ENCODE measurements around the gene KCTD6. TPM values are rescaled to one million over a fixed set of nuclear protein-coding genes. Genes with fewer than 3 reads are reported as not detected.

KCTD6 gene
- total and polyA plus RNA-seq, 2 experiments from 2014 or later, result 28.3 to 34.6 TPM

DNA sequence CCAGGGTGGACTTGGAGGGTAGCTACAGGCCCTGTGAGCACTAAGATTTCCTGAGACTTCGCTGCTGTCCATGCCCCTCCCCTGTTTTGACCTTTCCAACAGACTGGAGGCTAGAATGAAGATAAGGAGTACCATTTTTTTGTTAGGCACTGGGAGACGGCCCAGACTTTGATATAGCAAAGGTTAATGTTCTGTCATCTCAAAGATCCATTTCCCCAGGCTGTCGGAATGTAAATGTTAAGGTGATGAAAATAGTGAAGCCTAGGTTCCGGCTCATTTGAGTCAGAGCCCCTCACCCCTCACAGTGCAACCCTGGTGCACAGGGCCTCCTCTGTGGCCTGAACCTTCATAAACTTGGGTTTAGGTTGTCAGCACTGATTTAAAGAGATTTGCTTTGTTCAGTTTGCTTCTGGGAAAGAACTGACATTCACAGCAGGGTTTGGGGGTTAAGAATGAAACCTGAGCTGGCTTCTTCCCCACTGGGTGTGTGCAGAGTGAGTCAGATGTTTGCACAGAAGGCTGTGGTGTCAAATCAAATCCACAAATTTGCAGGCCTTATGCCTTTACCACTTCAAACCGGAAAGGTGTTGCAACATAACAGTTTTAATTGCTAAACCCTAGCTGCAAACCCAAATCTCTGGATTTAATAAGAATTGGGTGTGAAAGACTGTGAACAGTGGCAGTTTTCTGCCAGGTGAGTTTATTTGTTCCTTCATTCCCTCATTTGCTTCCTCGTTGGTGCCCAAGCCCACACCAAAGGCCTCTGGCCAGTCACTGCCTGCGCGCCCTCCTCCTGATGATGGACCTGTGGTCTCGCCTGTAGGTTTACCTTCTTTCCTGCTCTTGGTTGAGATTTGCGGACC, 20.6 kb upstream of the KCTD6 start:
- Mint-ChIP-seq H3K4me3 (no peak overlapping the region), H3K27ac (no peak overlapping the region), H3K36me3 (ENCODE audit: low read depth) (no peaks in the 10 kb centered on the region), H3K9me3 (no peaks in the 10 kb centered on the region), H3K27me3 (ENCODE audit: insufficient read depth, low read depth, poor library complexity) (peaks cover 8% of the 10 kb centered on the region), H3K4me1 (peaks cover 19% of the 10 kb centered on the region)
- Histone ChIP-seq H3F3A (replicated peaks; ENCODE audit: low read depth) (no peaks in the 10 kb centered on the region), H4K20me1 (replicated peaks; ENCODE audit: insufficient read depth) (no peaks in the 10 kb centered on the region), H3K36me3 (ENCODE audit: insufficient read depth) (no peaks in the 10 kb centered on the region), H3K4me3 (no peak overlapping the region), H3K79me2 (replicated peaks; ENCODE audit: insufficient read depth) (no peaks in the 10 kb centered on the region), H3K4me1 (ENCODE audit: insufficient read depth) (peaks cover 10% of the 10 kb centered on the region), H3K4me2 (no peak overlapping the region), H3K9me2 (ENCODE audit: insufficient read depth) (no peaks in the 10 kb centered on the region), H2AFZ (peak overlapping the region; percentile 86; the same call in 1 of the 2 replicates), H3K27ac (ENCODE audit: low read depth) (no peak overlapping the region), H3K27me3 (ENCODE audit: insufficient read depth) (no peaks in the 10 kb centered on the region)
- DNase-seq (ENCODE audit: low spot score) (no peak), ATAC-seq (peak; percentile 48)
- TF ChIP-seq, protein P1, sequence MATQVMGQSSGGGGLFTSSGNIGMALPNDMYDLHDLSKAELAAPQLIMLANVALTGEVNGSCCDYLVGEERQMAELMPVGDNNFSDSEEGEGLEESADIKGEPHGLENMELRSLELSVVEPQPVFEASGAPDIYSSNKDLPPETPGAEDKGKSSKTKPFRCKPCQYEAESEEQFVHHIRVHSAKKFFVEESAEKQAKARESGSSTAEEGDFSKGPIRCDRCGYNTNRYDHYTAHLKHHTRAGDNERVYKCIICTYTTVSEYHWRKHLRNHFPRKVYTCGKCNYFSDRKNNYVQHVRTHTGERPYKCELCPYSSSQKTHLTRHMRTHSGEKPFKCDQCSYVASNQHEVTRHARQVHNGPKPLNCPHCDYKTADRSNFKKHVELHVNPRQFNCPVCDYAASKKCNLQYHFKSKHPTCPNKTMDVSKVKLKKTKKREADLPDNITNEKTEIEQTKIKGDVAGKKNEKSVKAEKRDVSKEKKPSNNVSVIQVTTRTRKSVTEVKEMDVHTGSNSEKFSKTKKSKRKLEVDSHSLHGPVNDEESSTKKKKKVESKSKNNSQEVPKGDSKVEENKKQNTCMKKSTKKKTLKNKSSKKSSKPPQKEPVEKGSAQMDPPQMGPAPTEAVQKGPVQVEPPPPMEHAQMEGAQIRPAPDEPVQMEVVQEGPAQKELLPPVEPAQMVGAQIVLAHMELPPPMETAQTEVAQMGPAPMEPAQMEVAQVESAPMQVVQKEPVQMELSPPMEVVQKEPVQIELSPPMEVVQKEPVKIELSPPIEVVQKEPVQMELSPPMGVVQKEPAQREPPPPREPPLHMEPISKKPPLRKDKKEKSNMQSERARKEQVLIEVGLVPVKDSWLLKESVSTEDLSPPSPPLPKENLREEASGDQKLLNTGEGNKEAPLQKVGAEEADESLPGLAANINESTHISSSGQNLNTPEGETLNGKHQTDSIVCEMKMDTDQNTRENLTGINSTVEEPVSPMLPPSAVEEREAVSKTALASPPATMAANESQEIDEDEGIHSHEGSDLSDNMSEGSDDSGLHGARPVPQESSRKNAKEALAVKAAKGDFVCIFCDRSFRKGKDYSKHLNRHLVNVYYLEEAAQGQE (IDR thresholded peaks at IDR 0.05; ENCODE audit: unreplicated experiment), result no peak
- TF ChIP-seq EZH2phosphoT487 (IDR thresholded peaks at IDR 0.05; ENCODE audit: unreplicated experiment) (no peak), EZH2 (IDR thresholded peaks at IDR 0.05; ENCODE audit: low read depth, unreplicated experiment) (no peak), POLR2AphosphoS5 (IDR thresholded peaks at IDR 0.05; ENCODE audit: low read depth) (no peak), ZNF114 (CRISPR knock-in tag; IDR thresholded peaks at IDR 0.05) (no peak), ZNF331 (CRISPR knock-in tag; IDR thresholded peaks at IDR 0.05; ENCODE audit: low read depth) (no peak), NANOG (IDR thresholded peaks at IDR 0.05; ENCODE audit: borderline replicate concordance) (no peak), JUNB (IDR thresholded peaks at IDR 0.05; ENCODE audit: unreplicated experiment) (no peak), STAT1 (IDR thresholded peaks at IDR 0.05; ENCODE audit: unreplicated experiment) (no peak), CREB1 (CRISPR knock-in tag; IDR thresholded peaks at IDR 0.05; ENCODE audit: low read depth) (no peak)
- TF ChIP-seq, protein P2, sequence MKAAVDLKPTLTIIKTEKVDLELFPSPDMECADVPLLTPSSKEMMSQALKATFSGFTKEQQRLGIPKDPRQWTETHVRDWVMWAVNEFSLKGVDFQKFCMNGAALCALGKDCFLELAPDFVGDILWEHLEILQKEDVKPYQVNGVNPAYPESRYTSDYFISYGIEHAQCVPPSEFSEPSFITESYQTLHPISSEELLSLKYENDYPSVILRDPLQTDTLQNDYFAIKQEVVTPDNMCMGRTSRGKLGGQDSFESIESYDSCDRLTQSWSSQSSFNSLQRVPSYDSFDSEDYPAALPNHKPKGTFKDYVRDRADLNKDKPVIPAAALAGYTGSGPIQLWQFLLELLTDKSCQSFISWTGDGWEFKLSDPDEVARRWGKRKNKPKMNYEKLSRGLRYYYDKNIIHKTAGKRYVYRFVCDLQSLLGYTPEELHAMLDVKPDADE (IDR thresholded peaks at IDR 0.05), result no peak
- TF ChIP-seq, protein P3, sequence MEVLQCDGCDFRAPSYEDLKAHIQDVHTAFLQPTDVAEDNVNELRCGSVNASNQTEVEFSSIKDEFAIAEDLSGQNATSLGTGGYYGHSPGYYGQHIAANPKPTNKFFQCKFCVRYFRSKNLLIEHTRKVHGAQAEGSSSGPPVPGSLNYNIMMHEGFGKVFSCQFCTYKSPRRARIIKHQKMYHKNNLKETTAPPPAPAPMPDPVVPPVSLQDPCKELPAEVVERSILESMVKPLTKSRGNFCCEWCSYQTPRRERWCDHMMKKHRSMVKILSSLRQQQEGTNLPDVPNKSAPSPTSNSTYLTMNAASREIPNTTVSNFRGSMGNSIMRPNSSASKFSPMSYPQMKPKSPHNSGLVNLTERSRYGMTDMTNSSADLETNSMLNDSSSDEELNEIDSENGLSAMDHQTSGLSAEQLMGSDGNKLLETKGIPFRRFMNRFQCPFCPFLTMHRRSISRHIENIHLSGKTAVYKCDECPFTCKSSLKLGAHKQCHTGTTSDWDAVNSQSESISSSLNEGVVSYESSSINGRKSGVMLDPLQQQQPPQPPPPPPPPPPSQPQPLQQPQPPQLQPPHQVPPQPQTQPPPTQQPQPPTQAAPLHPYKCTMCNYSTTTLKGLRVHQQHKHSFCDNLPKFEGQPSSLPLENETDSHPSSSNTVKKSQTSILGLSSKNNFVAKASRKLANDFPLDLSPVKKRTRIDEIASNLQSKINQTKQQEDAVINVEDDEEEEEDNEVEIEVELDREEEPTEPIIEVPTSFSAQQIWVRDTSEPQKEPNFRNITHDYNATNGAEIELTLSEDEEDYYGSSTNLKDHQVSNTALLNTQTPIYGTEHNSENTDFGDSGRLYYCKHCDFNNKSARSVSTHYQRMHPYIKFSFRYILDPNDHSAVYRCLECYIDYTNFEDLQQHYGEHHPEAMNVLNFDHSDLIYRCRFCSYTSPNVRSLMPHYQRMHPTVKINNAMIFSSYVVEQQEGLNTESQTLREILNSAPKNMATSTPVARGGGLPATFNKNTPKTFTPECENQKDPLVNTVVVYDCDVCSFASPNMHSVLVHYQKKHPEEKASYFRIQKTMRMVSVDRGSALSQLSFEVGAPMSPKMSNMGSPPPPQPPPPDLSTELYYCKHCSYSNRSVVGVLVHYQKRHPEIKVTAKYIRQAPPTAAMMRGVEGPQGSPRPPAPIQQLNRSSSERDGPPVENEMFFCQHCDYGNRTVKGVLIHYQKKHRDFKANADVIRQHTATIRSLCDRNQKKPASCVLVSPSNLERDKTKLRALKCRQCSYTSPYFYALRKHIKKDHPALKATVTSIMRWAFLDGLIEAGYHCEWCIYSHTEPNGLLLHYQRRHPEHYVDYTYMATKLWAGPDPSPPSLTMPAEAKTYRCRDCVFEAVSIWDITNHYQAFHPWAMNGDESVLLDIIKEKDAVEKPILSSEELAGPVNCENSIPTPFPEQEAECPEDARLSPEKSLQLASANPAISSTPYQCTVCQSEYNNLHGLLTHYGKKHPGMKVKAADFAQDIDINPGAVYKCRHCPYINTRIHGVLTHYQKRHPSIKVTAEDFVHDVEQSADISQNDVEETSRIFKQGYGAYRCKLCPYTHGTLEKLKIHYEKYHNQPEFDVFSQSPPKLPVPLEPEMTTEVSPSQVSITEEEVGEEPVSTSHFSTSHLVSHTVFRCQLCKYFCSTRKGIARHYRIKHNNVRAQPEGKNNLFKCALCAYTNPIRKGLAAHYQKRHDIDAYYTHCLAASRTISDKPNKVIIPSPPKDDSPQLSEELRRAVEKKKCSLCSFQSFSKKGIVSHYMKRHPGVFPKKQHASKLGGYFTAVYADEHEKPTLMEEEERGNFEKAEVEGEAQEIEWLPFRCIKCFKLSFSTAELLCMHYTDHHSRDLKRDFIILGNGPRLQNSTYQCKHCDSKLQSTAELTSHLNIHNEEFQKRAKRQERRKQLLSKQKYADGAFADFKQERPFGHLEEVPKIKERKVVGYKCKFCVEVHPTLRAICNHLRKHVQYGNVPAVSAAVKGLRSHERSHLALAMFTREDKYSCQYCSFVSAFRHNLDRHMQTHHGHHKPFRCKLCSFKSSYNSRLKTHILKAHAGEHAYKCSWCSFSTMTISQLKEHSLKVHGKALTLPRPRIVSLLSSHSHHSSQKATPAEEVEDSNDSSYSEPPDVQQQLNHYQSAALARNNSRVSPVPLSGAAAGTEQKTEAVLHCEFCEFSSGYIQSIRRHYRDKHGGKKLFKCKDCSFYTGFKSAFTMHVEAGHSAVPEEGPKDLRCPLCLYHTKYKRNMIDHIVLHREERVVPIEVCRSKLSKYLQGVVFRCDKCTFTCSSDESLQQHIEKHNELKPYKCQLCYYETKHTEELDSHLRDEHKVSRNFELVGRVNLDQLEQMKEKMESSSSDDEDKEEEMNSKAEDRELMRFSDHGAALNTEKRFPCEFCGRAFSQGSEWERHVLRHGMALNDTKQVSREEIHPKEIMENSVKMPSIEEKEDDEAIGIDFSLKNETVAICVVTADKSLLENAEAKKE (CRISPR knock-in tag; IDR thresholded peaks at IDR 0.05), result no peak
